Erythroblast (primary cell): Measurements from ENCODE around the gene GPR137.

Experiments used
- GATA1 ChIP-seq: IDR thresholded peaks from 2 replicates; pipeline ENCODE4 v1.6.1; 2011; ENCODE audit warnings: low read depth, mild to moderate bottlenecking, control low read depth, low read length, moderate library complexity
- POLR2A ChIP-seq: IDR thresholded peaks from 2 replicates; pipeline ENCODE4 v1.6.1; 2011; ENCODE audit warnings: mild to moderate bottlenecking, low read length

- TF ChIP-seq POLR2A = no peak
- no peak for TF ChIP-seq GATA1
Observed at GRCh38 chr11:64283092-64283491, 2.6 kb upstream of the GPR137 start.
